ENCODE results near the gene MPZ.

DNA sequence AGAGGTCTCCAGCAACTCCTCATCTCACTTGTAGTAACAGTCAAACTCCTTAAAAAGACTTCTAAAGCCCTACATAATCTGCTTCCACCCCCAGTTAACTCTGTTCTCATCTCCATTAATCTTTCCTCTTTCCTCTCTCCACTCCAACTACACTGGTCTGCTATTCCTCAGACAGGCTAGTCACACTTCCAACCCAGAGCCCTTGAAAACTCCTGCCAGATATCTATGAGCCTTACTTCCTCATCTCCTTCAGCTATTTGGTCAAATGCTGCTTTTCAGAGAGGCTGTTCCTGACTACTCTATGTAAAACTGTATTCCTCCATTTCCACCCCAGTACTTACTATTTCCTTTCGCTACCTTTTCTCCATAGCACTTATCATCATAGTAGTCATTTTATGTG lies 26.8 kb downstream of the MPZ start:
- TF ChIP-seq, protein P1, sequence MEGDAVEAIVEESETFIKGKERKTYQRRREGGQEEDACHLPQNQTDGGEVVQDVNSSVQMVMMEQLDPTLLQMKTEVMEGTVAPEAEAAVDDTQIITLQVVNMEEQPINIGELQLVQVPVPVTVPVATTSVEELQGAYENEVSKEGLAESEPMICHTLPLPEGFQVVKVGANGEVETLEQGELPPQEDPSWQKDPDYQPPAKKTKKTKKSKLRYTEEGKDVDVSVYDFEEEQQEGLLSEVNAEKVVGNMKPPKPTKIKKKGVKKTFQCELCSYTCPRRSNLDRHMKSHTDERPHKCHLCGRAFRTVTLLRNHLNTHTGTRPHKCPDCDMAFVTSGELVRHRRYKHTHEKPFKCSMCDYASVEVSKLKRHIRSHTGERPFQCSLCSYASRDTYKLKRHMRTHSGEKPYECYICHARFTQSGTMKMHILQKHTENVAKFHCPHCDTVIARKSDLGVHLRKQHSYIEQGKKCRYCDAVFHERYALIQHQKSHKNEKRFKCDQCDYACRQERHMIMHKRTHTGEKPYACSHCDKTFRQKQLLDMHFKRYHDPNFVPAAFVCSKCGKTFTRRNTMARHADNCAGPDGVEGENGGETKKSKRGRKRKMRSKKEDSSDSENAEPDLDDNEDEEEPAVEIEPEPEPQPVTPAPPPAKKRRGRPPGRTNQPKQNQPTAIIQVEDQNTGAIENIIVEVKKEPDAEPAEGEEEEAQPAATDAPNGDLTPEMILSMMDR (IDR thresholded peaks at IDR 0.05) = no peak
- TF ChIP-seq POLR2A (IDR thresholded peaks at IDR 0.05) = no peak

Measured in esophagus squamous epithelium (tissue), 4 donors.